ENCODE data around the gene SPSB1. TPM values are rescaled to one million over a fixed set of nuclear protein-coding genes. Genes with fewer than 3 reads are reported as not detected.
"Not testable (repeated sequence)": the region's sequence is repeated elsewhere in the genome, so short reads cannot be mapped to it uniquely, and the experiment has no call there.

Gene SPSB1
- total RNA-seq, 2 donors from 2014 or later = 16.8 to 19.1 TPM

GRCh38 chr1:9369964-9370788 is 77.5 kb downstream of the SPSB1 start:
- no peak for DNase-seq
- ATAC-seq = no peak
- intact Hi-C loops (cut with DNase I) = loop anchor here in 1 of 2 donors (10.0 kb wide), 1 partner anchor 75 kb away; the partner anchor contains the start of gene SPSB1

DNA sequence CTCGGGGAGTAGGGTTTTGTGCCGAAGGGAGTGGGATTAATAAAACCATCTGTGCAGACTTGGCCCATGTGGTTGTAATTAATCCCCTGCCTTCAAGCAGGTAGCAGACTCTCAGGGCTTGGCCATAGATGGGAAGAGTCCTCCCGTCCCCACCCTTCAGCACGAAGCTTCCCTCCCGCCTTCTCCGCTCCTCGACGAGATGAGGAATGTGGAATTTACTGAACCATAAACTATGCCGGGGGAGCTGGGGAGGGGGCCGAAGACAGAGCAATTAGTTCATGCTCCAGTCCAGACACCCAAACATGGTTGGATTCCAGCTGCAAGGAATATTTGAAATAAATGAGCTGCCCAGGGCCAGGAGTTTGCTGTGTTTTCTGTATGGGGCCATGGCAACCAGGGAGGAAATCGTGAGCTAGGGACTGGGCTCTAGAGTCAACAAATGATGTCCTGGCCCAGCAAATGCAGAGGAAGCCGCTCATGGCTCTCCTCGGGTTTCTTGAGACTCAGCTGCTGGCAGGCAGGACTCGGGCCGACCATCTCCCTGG is 78.8 kb downstream of the SPSB1 start:
- intact Hi-C loops (cut with DNase I) = loop anchor here in 1 of 2 donors (10.0 kb wide), 1 partner anchor 77 kb away; the partner anchor contains the start of gene SPSB1
- DNase-seq (peak; percentile 65), ATAC-seq (peak; percentile 78 to 80)

- DNase-seq (no peak), ATAC-seq (no peak)
- intact Hi-C loops (cut with DNase I) = loop anchor here in 1 of 2 donors (10.0 kb wide), 1 partner anchor 77 kb away; the partner anchor contains the start of gene SPSB1
Observed at GRCh38 chr1:9371951-9372350, 79.3 kb downstream of the SPSB1 start.

DNA sequence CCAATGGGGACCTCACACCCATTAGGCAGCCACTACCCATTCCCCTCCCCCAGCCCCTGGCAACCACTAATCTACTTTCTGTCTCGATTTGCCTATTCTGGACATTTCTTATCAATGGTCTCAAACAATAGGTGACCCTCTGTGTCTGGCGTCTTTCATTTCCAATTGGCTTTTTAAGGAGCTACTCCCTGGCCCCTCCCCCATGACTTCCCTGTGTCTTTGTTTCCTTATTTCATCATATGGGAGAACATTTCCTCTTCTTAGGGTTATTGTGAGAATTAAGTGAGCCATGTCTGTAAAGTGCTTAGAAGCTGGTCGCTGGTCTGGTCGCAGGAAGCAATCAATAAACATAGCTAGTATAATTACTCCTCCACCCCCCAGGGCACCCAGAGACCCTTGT is 80.9 kb downstream of the SPSB1 start:
- intact Hi-C loops (cut with DNase I) = loop anchor here in 1 of 2 donors (10.0 kb wide), 1 partner anchor 79 kb away; the partner anchor contains the start of gene SPSB1
- ATAC-seq = no peak
- DNase-seq = no peak

GRCh38 chr1:9374748-9375341 is 82.2 kb downstream of the SPSB1 start:
- ATAC-seq = no peak
- intact Hi-C loops (cut with DNase I) = loop anchor here in 1 of 2 donors (10.0 kb wide), 1 partner anchor 80 kb away; the partner anchor contains the start of gene SPSB1
- DNase-seq = no peak

DNA sequence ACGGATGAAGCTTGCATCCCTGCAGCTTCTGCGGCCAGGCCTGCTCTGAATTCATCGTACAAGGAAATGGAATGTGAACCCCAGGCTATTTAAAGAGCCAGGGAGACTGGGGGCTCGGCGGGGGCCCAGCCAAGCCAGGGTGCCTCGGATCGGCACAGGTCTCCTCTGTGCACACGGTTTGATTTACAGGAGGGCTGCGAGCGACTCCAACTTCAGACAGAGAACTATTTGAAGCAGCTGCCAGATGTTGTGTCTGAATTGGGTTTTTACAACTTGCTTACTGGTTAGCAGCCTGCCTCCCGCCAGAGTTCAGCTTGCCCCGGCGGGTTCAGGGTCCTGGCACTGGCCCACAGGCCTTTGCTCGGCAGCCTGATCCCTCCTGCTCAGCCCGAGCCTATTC is 83.2 kb downstream of the SPSB1 start:
- DNase-seq (no peak), ATAC-seq (peak; percentile 33 to 48)

GRCh38 chr1:9376430-9376829 is 83.7 kb downstream of the SPSB1 start:
- DNase-seq (no peak), ATAC-seq (peak in 1 of 2 donors; percentile 44)
- intact Hi-C loops (cut with DNase I) = loop anchor here in 1 of 2 donors (10.0 kb wide), 1 partner anchor 82 kb away; the partner anchor contains the start of gene SPSB1

More for the DNA sequence above, 83.2 kb downstream of the SPSB1 start:
- intact Hi-C loops (cut with DNase I) = loop anchor here in 1 of 2 donors (10.0 kb wide), 1 partner anchor 81 kb away; the partner anchor contains the start of gene SPSB1

- DNase-seq (peak; percentile 76), ATAC-seq (peak; percentile 71 to 88)
- intact Hi-C loops (cut with DNase I) = loop anchor here in 1 of 2 donors (10.0 kb wide), 1 partner anchor 82 kb away; the partner anchor contains the start of gene SPSB1
Observed at GRCh38 chr1:9376886-9377333, 84.2 kb downstream of the SPSB1 start.

DNA sequence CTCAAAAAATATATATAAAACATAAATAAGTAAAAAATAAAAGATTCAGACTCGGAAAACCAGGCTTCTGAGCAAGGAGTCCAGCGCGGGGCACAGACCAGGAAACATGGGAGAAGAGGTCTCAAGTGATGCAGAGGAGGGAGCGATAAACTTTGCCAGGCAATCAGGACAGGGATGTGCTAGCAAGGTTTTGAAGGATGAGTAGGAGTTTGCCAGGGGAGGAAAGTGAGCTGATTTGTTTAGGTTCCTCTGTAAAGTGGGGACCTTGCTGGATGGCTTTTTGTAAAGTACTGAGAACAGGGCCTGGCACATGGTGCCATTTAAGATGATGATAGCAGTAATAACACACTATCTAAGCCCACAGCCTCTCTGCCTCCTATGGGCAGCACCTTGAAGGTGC is 86.1 kb downstream of the SPSB1 start:
- ATAC-seq (no peak), DNase-seq (no peak)
- intact Hi-C loops (cut with DNase I) = loop anchor here in 1 of 2 donors (10.0 kb wide), 1 partner anchor 84 kb away; the partner anchor contains the start of gene SPSB1

GRCh38 chr1:9380711-9381110 is 88.0 kb downstream of the SPSB1 start:
- intact Hi-C loops (cut with DNase I) = loop anchor here (10.0 kb wide), 2 partner anchors 64 to 86 kb away; partner anchors contain the start of gene SPSB1 (in 1 of the 2)
- DNase-seq (no peak), ATAC-seq (no peak)

GRCh38 chr1:9382643-9383491 is 90.2 kb downstream of the SPSB1 start:
- DNase-seq = no peak
- ATAC-seq = no peak
- intact Hi-C loops (cut with DNase I) = loop anchor here (10.0 kb wide), 2 partner anchors 62 to 88 kb away; partner anchors contain the start of gene SPSB1 (in 1 of the 2)

GRCh38 chr1:9384128-9384527 is 91.4 kb downstream of the SPSB1 start:
- intact Hi-C loops (cut with DNase I) = loop anchor here (10.0 kb wide), 2 partner anchors 61 to 89 kb away; partner anchors contain the start of gene SPSB1 (in 1 of the 2)
- no peak for DNase-seq
- ATAC-seq = no peak

- intact Hi-C loops (cut with DNase I) = loop anchor here (10.0 kb wide), 2 partner anchors 60 to 90 kb away; partner anchors contain the start of gene SPSB1 (in 1 of the 2)
- DNase-seq = peak; percentile 75
- ATAC-seq = peak; percentile 93
Observed at GRCh38 chr1:9384751-9385245, 92.1 kb downstream of the SPSB1 start.

DNA sequence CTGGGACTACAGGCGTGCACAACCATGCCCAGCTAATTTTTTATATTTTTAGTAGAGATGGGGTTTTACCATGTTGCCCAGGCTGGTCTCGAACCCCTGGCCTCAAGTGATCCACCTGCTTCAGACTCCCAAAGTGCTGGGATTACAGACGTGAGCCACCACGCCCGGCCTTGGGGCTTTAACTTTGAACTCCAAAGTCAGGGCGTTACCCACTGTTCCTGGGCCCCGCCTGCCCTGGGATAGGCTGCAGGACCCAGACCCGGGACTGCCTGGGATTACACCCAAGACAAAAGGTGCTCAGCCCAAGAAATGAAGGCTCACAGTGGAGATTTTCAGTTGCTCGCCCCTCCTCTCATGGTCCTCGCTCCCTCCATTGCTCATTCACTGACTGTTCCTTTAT is 92.7 kb downstream of the SPSB1 start:
- not testable (repeated sequence) for DNase-seq, ATAC-seq
- intact Hi-C loops (cut with DNase I) = loop anchor here (10.0 kb wide), 2 partner anchors 59 to 91 kb away; partner anchors contain the start of gene SPSB1 (in 1 of the 2)

DNA sequence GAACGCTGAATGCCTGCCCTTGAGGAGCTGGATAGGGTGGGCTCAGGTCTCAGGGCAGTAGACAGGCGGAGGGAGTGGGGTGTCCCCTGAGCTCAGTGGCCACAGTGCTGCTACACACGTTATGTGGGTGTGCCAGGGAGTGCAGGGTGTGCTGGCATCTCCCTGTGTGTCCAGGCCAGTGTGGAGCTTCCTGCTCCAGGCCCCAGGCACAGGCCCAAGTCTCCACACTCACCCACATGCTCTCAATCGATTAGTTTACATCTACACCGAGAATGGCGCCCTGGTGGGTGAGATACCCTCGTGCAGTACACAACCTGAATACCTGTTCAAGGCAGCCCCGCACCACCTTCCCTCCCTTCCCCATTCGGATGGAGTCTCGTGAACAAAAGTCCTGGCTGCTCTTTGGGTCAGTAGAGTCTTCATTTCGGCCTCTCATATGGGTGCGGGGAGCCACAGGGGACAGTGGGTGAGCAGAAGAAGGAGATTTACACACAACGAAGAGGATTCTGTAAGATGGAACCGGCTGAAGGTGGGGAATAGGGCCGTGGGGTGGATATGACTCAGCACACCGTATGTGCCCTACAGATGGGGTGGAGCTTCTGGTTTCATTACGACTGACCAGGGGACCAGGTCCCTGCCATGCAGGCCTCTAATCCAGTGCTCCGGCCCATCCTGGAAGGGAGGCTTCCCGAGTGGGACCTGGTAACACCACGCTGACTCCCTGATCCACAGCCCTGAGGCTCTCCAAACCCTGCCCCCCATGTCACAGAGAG is 93.3 kb downstream of the SPSB1 start:
- intact Hi-C loops (cut with DNase I) = loop anchor here (10.0 kb wide), 2 partner anchors 59 to 91 kb away; partner anchors contain the start of gene SPSB1 (in 1 of the 2)
- DNase-seq = no peak

DNA sequence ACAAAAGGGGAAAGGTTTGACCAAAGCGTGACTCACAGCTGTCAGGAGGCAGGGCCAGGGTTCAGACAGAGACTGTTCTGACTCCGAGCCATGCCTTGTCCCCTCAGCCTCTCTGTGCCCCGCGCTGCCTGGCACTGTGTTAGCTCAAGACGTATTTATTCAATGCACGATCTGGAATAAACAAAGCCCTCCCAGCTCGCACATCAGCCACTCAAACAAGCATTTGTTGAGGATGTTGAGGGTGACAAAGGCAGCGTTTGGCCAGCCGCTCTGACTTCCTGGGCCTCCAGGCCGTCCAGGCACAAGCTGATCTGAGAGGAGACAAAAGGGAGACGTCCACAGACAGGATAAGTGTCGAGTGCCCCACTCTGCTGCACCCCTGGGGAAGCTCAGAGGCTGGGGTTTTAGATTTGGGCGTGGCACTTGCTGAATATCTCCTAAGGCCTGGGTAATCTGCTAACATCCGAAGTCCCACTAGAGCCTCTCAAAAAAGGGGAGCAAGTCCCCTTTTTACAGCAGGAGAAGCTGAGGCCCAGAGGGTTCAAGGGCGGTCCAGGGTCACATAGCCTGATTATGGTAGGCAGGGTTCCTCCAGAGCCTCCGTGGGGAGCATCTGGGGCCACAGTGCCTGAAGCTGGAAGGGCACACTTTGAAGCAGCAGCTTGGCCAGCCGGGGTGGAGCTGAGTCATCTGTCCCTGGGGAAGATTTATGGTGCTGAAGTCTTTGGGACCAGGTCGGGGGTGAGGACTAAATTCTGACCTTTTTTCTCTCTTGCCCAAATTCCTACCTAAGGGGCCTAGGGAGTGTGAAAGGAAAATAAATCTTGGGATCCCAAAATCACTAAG is 95.9 kb downstream of the SPSB1 start:
- ATAC-seq (peak in 1 of 2 donors; percentile 25), DNase-seq (no peak)
- intact Hi-C loops (cut with DNase I) = loop anchor here (10.0 kb wide), 2 partner anchors 56 to 94 kb away; partner anchors contain the start of gene SPSB1 (in 1 of the 2)

More for the DNA sequence above, 93.3 kb downstream of the SPSB1 start:
- ATAC-seq = no peak
